H1 (cell line): ENCODE results near the gene ABHD16A. TPM values are rescaled to one million over a fixed set of nuclear protein-coding genes. Genes with fewer than 3 reads are reported as not detected.

Experiments used
- ASH2L ChIP-seq: fragments of 200-600, 300-600 bp; sonication (generic); IDR thresholded peaks from one replicate; pipeline ENCODE4 v1.7.1; 2017; ENCODE audit warnings: low read length
- BRCA1 ChIP-seq: IDR thresholded peaks from 2 replicates; pipeline ENCODE4 v1.6.1; 2012; ENCODE audit warnings: low read depth, low read length, improper control_type of control experiment
- CBX5 ChIP-seq: fragments of 300-800, 300-1000 bp; sonication (generic); IDR thresholded peaks from 2 replicates; pipeline ENCODE4 v1.7.1; 2016; ENCODE audit warnings: antibody characterized with exemption, low read length, low read depth
- CHD2 ChIP-seq: IDR thresholded peaks from 2 replicates; pipeline ENCODE4 v1.6.1; 2012; ENCODE audit warnings: low read length, improper control_type of control experiment
- CTBP2 ChIP-seq: IDR thresholded peaks from 2 replicates; pipeline ENCODE4 v1.7.0; 2011; ENCODE audit warnings: borderline replicate concordance, mild to moderate bottlenecking, moderate library complexity, mixed read lengths, low read length; ENCODE audit not compliant: insufficient read depth, insufficient read length
- EGR1 ChIP-seq: IDR thresholded peaks from 2 replicates; pipeline ENCODE4 v1.6.1; 2011; ENCODE audit warnings: low read depth, low read length, borderline replicate concordance
- GTF2F1 ChIP-seq: IDR thresholded peaks from 2 replicates; pipeline ENCODE4 v1.6.1; 2012; ENCODE audit warnings: low read depth, low read length, improper control_type of control experiment, borderline replicate concordance
- KDM4A ChIP-seq: IDR thresholded peaks from one replicate; pipeline ENCODE4 v1.7.1; 2012; ENCODE audit warnings: low read depth, mild to moderate bottlenecking, moderate library complexity, low read length, inconsistent platforms; ENCODE audit not compliant: severe bottlenecking
- POLR2A ChIP-seq, 2 experiments: IDR thresholded peaks; 1 replicate in 1 of 2; 2 replicates in 1 of 2; pipeline ENCODE4 v1.6.1; 2011; ENCODE audit warnings: low read depth in 2 of 2, low read length in 2 of 2, mild to moderate bottlenecking in 2 of 2; ENCODE audit errors: control extremely low read depth in 1 of 2
- RAD21 ChIP-seq, 2 experiments: IDR thresholded peaks in 1 of 2; conservative IDR thresholded peaks in 1 of 2; 2 replicates each; pipeline ENCODE4 v1.6.1; 2011; ENCODE audit warnings: low read depth in 2 of 2, low read length in 2 of 2, improper control_type of control experiment in 1 of 2, inconsistent platforms in 1 of 2, mild to moderate bottlenecking in 1 of 2, moderate library complexity in 1 of 2
- RFX5 ChIP-seq: IDR thresholded peaks from 2 replicates; pipeline ENCODE4 v1.6.1; 2011; ENCODE audit warnings: low read depth, low read length, improper control_type of control experiment, borderline replicate concordance
- SUZ12 ChIP-seq: fragments of 200-600 bp; sonication (generic); IDR thresholded peaks from 2 replicates; pipeline ENCODE4 v1.6.1; 2012; ENCODE audit warnings: mild to moderate bottlenecking, inconsistent platforms, low read length, moderate library complexity, mixed read lengths
- TAF1 ChIP-seq: IDR thresholded peaks from 2 replicates; pipeline ENCODE4 v1.6.1; 2011; ENCODE audit warnings: mild to moderate bottlenecking, low read depth, low read length
- TCF12 ChIP-seq: IDR thresholded peaks from 2 replicates; pipeline ENCODE4 v1.6.1; 2011; ENCODE audit warnings: low read depth, mild to moderate bottlenecking, low read length
- polyA plus RNA-seq, 7 experiments: library from polyadenylated mRNA; depleted of rRNA in 3 of 7; stranded (reverse) in 5 of 7; unstranded in 2 of 7; fragments of >200 nt in 5 of 7; fragments of 200-250 nt in 2 of 7; gene quantifications; 1 replicate in 5 of 7; 2 replicates in 1 of 7; 4 replicates in 1 of 7; pipeline versions ENCODE4 v1.2.1 to v1.2.3, GENCODE V29; 2011 to 2013; ENCODE audit warnings: missing spikeins in 2 of 7, mixed read lengths in 2 of 7
- total RNA-seq: library from RNA; stranded (reverse); fragmentation: NEBNext Ultra II Directional; extraction: Animal tissue kit (Norgen Biotek cat#: 25700); gene quantifications from 2 replicates; pipeline ENCODE4 v1.2.1, GENCODE V29; 2021
- TF ChIP-seq, protein P1 (sequence below), 3 experiments: IDR thresholded peaks; 1 replicate in 2 of 3; 2 replicates in 1 of 3; pipeline versions ENCODE4 v1.5.1 to v1.6.1; 2011; ENCODE audit warnings: low read length in 3 of 3, mild to moderate bottlenecking in 3 of 3, inconsistent platforms in 2 of 3, low read depth in 1 of 3, moderate library complexity in 1 of 3; ENCODE audit not compliant: insufficient read depth in 1 of 3; ENCODE audit errors: control extremely low read depth in 1 of 3
- TF ChIP-seq, protein P2 (sequence below): IDR thresholded peaks from 2 replicates; pipeline ENCODE4 v1.6.1; 2012; ENCODE audit warnings: low read length, inconsistent platforms
- TF ChIP-seq, protein P3 (sequence below): IDR thresholded peaks from 2 replicates; pipeline ENCODE4 v1.6.1; 2011; ENCODE audit warnings: low read length, improper control_type of control experiment
- TF ChIP-seq, protein P4 (sequence below): IDR thresholded peaks from 2 replicates; pipeline ENCODE4 v1.6.1; 2012; ENCODE audit warnings: inconsistent platforms

The ABHD16A gene
- total and polyA plus RNA-seq, 2 of the 8 experiments (the other 6 are each of a cell fraction or from before 2014, with no cell fraction given): 32.9 to 40.2 TPM

DNA sequence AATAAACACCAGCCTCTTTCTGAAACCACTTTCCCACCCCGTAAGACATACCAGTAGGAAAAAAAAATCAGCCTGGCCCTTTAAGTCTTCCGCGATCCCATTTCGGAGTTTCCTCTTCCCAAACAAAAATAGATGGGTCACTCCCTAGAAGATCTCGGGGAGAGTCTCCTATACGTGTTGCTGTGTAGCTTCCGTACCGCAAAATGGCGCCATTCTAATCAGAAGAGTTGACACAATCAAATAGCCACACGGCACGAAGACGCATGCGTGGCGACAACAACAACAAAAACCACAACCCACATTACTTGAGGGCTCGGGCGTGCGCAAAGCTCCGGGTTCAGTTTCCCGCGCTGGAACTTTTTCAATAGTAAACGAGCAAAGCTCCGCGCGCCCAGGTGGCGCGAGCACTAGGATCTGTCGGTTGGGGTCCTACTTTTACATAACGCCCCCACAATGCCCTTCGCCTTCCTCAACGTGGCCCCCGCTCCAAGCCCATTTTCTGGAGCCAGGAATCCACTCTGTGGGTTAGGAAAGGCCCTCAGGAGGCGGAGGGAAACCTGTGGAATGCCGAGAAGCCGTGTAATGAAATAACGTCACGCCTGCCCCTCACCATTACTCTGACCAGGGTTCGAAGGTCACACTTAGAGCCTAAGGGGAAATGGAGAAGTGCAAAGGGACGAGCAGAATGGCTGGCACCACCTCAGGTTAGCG is 38.2 kb downstream of the ABHD16A start, which contains the start of gene GPANK1 (continued):
- TF ChIP-seq, protein P1, sequence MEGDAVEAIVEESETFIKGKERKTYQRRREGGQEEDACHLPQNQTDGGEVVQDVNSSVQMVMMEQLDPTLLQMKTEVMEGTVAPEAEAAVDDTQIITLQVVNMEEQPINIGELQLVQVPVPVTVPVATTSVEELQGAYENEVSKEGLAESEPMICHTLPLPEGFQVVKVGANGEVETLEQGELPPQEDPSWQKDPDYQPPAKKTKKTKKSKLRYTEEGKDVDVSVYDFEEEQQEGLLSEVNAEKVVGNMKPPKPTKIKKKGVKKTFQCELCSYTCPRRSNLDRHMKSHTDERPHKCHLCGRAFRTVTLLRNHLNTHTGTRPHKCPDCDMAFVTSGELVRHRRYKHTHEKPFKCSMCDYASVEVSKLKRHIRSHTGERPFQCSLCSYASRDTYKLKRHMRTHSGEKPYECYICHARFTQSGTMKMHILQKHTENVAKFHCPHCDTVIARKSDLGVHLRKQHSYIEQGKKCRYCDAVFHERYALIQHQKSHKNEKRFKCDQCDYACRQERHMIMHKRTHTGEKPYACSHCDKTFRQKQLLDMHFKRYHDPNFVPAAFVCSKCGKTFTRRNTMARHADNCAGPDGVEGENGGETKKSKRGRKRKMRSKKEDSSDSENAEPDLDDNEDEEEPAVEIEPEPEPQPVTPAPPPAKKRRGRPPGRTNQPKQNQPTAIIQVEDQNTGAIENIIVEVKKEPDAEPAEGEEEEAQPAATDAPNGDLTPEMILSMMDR (IDR thresholded peaks at IDR 0.05; ENCODE audit: control extremely low read depth in 1 of 3, insufficient read depth in 1 of 3, low read depth in 1 of 3, low read length in 3 of 3): no peak
- TF ChIP-seq CBX5: no peak
- TF ChIP-seq TCF12: 0 out of 2 replicates have a peak, but pooled peaks have one; percentile 20
- peak; percentile 31; the same call in 1 of the 2 replicates for TF ChIP-seq CHD2
- TF ChIP-seq ASH2L: no peak
- TF ChIP-seq EGR1: peak; percentile 38; the same call in 1 of the 2 replicates
- TF ChIP-seq POLR2A (IDR thresholded peaks at IDR 0.05; ENCODE audit: control extremely low read depth in 1 of 2, low read depth in 2 of 2, low read length in 2 of 2): no peak; a peak in 1 of 3 replicates
- TF ChIP-seq, protein P2, sequence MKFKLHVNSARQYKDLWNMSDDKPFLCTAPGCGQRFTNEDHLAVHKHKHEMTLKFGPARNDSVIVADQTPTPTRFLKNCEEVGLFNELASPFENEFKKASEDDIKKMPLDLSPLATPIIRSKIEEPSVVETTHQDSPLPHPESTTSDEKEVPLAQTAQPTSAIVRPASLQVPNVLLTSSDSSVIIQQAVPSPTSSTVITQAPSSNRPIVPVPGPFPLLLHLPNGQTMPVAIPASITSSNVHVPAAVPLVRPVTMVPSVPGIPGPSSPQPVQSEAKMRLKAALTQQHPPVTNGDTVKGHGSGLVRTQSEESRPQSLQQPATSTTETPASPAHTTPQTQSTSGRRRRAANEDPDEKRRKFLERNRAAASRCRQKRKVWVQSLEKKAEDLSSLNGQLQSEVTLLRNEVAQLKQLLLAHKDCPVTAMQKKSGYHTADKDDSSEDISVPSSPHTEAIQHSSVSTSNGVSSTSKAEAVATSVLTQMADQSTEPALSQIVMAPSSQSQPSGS: no peak
- TF ChIP-seq CTBP2: no peak
- peak; percentile 39 for TF ChIP-seq KDM4A
- TF ChIP-seq TAF1: peak; percentile 85
- TF ChIP-seq, protein P3, sequence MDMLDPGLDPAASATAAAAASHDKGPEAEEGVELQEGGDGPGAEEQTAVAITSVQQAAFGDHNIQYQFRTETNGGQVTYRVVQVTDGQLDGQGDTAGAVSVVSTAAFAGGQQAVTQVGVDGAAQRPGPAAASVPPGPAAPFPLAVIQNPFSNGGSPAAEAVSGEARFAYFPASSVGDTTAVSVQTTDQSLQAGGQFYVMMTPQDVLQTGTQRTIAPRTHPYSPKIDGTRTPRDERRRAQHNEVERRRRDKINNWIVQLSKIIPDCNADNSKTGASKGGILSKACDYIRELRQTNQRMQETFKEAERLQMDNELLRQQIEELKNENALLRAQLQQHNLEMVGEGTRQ: no peak
- TF ChIP-seq RFX5: no peak
- TF ChIP-seq RAD21 (IDR thresholded peaks at IDR 0.05 in 1 of 2, conservative IDR thresholded peaks at IDR 0.05 in 1 of 2; ENCODE audit: low read depth in 2 of 2, low read length in 2 of 2): no peak
- TF ChIP-seq GTF2F1: peak; percentile 12; the same call in 1 of the 2 replicates
- TF ChIP-seq SUZ12: no peak
- TF ChIP-seq, protein P4, sequence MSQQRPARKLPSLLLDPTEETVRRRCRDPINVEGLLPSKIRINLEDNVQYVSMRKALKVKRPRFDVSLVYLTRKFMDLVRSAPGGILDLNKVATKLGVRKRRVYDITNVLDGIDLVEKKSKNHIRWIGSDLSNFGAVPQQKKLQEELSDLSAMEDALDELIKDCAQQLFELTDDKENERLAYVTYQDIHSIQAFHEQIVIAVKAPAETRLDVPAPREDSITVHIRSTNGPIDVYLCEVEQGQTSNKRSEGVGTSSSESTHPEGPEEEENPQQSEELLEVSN: peak; percentile 82
- TF ChIP-seq BRCA1: no peak
